ENCODE data around the gene EXOC1L.
"Not testable (repeated sequence)": the region's sequence is repeated elsewhere in the genome, so short reads cannot be mapped to it uniquely, and the experiment has no call there.

EXOC1L gene

GRCh38 chr4:55838356-55838755 is 18.8 kb downstream of the EXOC1L start:
- TF ChIP-seq, protein P1, sequence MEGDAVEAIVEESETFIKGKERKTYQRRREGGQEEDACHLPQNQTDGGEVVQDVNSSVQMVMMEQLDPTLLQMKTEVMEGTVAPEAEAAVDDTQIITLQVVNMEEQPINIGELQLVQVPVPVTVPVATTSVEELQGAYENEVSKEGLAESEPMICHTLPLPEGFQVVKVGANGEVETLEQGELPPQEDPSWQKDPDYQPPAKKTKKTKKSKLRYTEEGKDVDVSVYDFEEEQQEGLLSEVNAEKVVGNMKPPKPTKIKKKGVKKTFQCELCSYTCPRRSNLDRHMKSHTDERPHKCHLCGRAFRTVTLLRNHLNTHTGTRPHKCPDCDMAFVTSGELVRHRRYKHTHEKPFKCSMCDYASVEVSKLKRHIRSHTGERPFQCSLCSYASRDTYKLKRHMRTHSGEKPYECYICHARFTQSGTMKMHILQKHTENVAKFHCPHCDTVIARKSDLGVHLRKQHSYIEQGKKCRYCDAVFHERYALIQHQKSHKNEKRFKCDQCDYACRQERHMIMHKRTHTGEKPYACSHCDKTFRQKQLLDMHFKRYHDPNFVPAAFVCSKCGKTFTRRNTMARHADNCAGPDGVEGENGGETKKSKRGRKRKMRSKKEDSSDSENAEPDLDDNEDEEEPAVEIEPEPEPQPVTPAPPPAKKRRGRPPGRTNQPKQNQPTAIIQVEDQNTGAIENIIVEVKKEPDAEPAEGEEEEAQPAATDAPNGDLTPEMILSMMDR (IDR thresholded peaks at IDR 0.05; ENCODE audit: insufficient read depth, low read length, poor library complexity, severe bottlenecking), result no peak
- no peak overlapping the region for H3K4me3 ChIP-seq (replicated peaks; ENCODE audit: low read depth, low read length)
- DNase-seq (ENCODE audit: extremely low read depth, insufficient read length), result no peak
- H3K27me3 ChIP-seq (replicated peaks; ENCODE audit: control insufficient read depth, insufficient read depth, low read length), result no peaks in the 10 kb centered on the region
- H3K36me3 ChIP-seq (ENCODE audit: control insufficient read depth, insufficient read depth, low read length), result no peaks in the 10 kb centered on the region

- Histone ChIP-seq H3K27me3 (replicated peaks; ENCODE audit: control insufficient read depth, insufficient read depth, low read length) (no peaks in the 10 kb centered on the region), H3K36me3 (ENCODE audit: control insufficient read depth, insufficient read depth, low read length) (no peaks in the 10 kb centered on the region), H3K4me3 (replicated peaks; ENCODE audit: low read depth, low read length) (no peak overlapping the region)
- no peak for DNase-seq (ENCODE audit: extremely low read depth, insufficient read length)
- TF ChIP-seq, protein P1 (IDR thresholded peaks at IDR 0.05; ENCODE audit: insufficient read depth, low read length, poor library complexity, severe bottlenecking), result no peak
Observed at GRCh38 chr4:55838952-55839351, 19.4 kb downstream of the EXOC1L start.

GRCh38 chr4:55840956-55841355 is 21.4 kb downstream of the EXOC1L start:
- Histone ChIP-seq H3K4me3 (replicated peaks; ENCODE audit: low read depth, low read length) (no peak overlapping the region), H3K27me3 (replicated peaks; ENCODE audit: control insufficient read depth, insufficient read depth, low read length) (no peaks in the 10 kb centered on the region), H3K36me3 (ENCODE audit: control insufficient read depth, insufficient read depth, low read length) (no peaks in the 10 kb centered on the region)
- TF ChIP-seq, protein P1 (IDR thresholded peaks at IDR 0.05; ENCODE audit: insufficient read depth, low read length, poor library complexity, severe bottlenecking), result no peak
- no peak for DNase-seq (ENCODE audit: extremely low read depth, insufficient read length)

DNA sequence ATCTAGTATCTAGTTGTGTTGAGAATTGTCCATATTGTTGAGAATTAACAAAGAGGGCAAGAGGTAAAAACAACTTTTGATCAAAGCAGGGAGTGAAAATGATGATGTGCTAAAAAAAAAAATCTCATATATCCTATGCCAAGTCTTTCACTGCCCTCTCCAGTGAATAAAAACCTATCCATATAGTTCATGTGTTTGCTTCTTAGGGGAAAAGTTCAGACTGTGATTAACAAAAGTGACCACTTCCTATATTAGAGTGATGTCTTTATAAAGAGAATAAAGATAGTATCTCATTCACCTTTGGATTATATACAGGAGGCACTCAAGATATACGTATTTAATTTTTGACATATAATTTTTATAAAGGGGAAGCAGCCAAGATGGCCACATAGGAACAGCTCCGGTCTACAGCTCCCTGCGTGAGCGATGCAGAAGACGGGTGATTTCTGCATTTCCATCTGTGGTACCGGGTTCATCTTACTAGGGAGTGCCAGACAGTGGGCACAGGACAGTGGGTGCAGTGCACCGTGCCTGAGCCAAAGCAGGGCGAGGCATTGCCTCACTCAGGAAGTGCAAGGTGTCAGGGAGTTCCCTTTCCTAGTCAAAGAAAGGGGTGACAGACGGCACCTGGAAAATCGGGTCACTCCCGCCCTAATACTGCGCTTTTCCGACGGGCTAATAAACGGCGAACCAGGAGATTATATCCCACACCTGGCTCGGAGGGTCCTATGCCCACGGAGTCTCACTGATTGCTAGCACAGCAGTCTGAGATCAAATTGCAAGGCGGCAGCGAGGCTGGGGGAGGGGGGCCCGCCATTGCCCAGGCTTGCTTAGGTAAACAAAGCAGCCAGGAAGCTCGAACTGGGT is 22.0 kb downstream of the EXOC1L start:
- not testable (repeated sequence) for H3K27me3 ChIP-seq (replicated peaks; ENCODE audit: control insufficient read depth, insufficient read depth, low read length); H3K4me3 ChIP-seq (replicated peaks; ENCODE audit: low read depth, low read length); H3K36me3 ChIP-seq (ENCODE audit: control insufficient read depth, insufficient read depth, low read length); DNase-seq (ENCODE audit: extremely low read depth, insufficient read length)

- not testable (repeated sequence) for H3K36me3 ChIP-seq (ENCODE audit: control insufficient read depth, insufficient read depth, low read length)
Observed at GRCh38 chr4:55842312-55842711, 22.7 kb downstream of the EXOC1L start.

GRCh38 chr4:55849724-55850123 is 30.1 kb downstream of the EXOC1L start:
- TF ChIP-seq, protein P1 (IDR thresholded peaks at IDR 0.05; ENCODE audit: insufficient read depth, low read length, poor library complexity, severe bottlenecking), result no peak
- no peaks in the 10 kb centered on the region for H3K27me3 ChIP-seq (replicated peaks; ENCODE audit: control insufficient read depth, insufficient read depth, low read length)
- no peak for DNase-seq (ENCODE audit: extremely low read depth, insufficient read length)

More at GRCh38 chr4:55842312-55842711, 22.7 kb downstream of the EXOC1L start:
- not testable (repeated sequence) for H3K27me3 ChIP-seq (replicated peaks; ENCODE audit: control insufficient read depth, insufficient read depth, low read length); DNase-seq (ENCODE audit: extremely low read depth, insufficient read length); H3K4me3 ChIP-seq (replicated peaks; ENCODE audit: low read depth, low read length)

More at GRCh38 chr4:55849724-55850123, 30.1 kb downstream of the EXOC1L start:
- H3K4me3 ChIP-seq (replicated peaks; ENCODE audit: low read depth, low read length), result no peak overlapping the region
- H3K36me3 ChIP-seq (ENCODE audit: control insufficient read depth, insufficient read depth, low read length), result no peaks in the 10 kb centered on the region

Measured in GM06990 (cell line).